ENCODE data around the gene ESPNL.
A peak's percentile ranks its signal among the peaks of the same experiment; 100 is the strongest.

Gene ESPNL

DNA sequence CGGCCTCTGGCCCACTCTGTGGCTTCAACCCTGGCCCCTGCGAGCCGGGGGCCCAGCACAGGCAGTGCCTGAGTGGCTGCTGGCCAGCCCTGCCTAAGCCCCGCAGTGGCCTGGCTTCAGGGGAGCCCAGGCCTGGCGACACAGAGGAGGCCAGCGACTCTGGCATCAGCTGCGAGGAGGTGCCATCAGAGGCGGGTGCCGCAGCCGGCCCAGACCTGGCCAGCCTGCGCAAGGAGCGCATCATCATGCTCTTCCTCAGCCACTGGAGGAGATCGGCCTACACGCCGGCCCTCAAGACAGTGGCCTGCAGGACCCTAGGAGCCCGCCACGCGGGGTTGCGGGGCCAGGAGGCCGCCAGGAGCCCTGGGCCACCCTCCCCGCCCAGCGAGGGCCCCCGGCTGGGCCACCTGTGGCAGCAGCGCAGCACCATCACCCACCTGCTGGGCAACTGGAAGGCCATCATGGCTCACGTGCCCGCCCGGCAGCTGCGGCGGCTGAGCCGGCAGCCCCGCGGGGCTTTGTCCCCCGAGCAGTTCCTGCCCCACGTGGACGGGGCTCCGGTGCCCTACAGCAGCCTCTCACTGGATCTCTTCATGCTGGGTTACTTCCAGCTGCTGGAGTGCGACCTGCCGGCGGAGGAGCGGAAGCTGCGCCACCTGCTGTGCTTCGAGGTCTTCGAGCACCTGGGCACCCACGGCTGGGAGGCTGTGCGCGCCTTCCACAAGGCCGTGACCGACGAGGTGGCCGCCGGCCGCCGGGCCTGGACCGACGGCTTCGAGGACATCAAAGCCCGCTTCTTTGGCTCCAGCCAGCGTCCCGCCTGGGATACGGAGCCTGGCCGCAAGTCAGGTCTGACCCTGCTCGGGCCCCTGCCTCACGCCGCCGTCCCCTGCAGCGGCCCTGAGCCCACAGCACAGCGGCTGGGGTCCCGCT lies 30.8 kb downstream of the ESPNL start:
- DNase-seq = no peak

DNA sequence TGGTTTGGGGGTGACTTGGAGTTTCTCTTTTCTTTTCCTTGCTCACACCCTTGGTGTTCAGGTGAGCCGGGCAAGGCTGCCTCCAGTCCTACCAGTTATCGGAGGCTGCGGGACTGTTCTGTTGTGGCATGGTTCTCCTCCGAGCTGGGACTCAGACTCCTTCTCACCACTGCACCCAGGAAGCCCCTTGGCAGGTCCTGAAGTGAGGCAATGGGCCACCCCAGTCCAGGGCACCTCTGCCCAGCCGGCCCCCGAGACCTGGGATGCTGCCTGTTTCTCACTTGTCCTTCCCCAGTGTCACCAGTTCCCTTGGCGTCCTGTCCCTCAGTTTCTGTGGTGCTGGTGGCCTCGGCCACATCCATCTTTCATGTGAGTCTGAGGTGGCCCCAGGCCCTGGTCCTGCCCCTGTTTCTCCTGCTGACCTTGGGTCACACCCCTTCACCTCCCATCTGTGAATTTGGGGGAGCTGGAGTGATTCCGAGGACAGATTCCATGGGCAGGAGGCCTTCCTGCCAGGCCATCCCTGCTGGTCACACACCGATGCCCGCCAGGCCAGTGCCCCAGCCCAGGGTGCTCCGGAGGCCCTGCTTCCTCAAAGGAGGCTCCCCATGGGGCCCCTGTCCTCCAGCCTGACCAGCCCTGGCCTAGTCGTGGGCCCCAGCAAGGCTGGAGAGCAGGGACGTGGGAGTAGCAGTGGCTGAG lies 31.8 kb downstream of the ESPNL start:
- no peak for DNase-seq

DNA sequence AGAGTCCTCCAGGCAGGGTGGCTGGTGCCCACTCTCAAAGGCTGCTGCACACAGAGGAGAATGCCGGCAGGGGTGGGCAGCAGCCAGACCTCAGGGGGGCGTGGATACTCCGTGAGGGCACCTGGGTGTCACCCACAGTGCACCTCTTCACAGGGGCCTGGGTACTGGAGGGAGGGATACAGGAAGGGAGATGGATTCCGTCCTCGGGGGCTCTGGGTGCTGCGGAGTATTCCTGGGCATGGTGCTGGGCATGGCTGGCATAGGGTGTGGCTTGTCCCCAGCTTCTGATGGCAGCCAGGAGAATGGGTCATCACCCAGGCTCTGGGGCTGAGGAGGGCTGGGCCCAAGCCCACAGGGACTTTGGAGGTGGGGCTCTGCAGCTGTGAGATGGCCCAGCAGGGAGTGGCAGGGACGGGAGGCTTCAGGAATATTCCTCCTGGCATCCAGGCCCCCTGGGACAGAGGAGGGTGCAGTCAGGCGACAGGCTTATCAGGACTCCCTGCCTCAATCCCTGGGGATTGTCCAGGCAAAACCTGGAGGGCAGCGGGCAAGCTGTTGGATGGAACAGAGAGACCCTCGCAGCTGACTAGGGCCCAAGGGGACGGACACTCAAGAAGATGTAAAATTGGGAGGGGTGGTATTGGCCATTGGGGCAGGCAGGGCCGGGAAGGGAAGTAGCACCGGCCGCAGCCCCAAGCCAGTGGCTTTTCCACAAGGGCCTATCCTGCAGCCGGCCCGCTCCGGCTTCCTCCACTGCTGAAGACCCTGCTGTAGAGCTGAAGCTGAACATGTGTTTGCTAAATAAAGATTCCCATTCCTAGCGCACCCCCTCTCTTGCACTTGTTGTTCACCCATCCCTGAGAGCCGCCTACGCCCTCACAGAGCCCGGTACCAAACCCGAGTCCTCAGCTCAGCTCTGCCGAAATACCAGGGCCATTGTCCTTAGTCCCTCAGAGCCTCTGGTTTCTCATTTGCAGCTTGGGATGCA lies 32.6 kb downstream of the ESPNL start:
- no peak for DNase-seq

DNA sequence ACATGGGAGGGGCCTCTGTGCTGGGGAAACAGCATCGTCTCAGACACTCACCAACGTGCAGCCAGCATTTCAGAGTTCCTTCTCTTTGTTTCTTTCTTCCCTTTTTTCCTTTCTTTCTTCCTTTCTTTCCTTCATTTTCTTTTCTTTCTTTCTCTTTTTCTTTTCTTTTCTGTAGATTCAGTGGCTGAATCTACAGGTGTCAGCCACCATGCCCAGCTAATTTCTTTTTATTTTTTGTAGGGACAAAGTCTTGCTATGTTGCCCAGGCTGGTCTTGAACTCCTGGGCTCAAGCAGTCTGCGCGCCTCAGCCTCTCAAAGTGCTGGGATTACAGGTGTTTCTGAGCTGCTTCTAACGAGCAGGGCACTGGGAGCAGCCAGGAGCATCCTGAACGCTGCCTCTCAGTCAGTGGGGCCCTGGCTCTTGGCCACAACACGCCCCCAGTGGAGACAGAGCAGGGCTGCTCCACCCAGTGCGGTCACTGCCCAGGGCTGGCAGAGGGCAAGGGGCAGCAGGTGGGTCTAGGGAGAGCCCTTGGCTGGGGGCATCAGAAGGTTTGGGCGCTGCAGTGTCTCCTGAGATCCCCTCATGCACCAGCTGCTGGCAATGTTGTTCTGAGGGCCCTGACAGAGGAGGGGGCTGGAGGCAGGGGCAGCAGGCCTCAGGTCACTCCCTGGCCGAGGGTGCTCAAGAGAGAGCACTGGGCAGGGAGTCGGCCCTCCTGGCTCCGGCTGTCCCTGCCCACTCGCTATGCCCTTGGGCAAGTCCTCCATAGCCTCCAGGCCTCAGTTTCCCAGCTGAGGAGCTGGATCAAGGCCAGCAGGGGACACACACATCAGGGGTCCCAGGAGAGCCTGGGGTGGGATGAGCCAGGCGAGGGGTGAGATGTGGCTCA lies 33.6 kb downstream of the ESPNL start:
- no peak for DNase-seq

DNA sequence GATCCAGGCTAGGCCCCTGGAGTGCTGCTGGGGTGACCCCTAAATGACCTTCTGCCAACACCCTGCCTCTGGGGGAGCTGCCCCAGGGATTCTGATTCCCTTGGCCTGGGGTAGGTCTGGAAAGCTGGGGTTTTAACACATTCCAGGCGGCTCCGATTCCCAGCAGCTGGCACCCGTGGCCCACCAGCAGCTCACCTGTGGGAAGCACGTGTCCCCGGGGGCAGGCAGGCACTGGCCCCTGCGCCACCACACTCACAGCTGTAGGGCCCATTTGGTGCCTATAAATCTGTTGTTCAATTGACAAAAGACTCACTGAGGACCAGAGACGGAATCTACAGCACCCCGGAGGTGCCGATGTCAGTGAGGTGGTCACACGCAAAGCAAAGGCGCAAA lies 34.2 kb downstream of the ESPNL start:
- no peak for DNase-seq

DNA sequence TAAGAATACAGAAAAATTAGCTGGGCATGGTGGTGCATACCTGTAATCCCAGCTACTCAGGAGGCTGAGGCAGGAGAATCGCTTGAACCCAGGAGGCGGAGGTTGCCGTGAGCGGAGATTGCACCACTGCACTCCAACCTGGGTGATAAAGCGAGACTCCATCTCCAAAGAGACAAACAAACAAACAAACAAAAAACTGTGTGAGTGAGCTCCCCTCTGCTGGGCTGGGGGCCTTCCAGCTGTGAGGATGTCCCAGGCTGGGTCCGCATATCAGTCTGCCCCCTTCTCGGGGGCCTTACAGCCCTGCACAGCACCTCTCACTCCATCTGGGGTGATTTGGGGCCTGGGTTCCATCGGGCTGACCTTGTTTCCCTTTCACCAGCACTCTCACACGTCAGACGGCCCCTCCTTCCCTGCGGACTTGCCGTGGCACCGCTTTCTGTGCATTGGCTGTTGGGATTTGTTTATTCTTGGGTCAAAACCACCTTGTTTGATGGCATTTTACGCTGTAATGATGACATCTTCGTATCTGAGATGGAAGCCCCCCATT lies 35.5 kb downstream of the ESPNL start:
- DNase-seq = no peak

DNA sequence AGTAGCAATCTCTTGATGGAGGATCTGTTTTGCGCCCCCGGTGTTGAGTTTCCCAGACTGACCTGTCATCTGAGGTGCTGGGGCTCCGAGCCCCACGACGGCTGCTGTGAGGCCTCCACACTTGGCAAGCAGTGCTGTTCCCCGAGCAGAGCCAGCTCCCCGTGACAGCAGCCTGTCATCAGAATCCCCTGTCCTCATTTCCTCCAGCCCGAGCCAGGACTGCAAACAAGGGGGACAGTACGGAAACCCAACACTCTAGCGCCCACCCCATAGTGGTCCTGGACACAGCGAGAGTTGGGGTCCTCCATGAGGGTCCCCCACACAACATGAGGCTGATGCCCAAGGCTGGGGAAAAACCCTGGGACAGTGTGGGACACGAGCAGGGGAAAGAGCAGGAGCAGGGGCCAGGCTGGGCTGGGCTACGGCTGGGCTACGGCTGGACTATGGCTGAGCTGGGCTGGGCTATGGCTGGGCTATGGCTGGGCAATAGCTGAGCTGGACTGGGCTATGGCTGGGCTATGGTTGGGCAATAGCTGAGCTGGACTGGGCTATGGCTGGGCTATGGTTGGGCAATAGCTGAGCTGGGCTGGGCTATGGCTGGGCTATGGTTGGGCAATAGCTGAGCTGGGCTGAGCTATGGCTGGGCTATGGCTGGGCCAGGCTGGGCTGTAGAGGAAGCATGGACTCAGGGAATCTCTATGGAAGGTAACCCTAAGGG lies 36.8 kb downstream of the ESPNL start:
- no peak for DNase-seq

DNA sequence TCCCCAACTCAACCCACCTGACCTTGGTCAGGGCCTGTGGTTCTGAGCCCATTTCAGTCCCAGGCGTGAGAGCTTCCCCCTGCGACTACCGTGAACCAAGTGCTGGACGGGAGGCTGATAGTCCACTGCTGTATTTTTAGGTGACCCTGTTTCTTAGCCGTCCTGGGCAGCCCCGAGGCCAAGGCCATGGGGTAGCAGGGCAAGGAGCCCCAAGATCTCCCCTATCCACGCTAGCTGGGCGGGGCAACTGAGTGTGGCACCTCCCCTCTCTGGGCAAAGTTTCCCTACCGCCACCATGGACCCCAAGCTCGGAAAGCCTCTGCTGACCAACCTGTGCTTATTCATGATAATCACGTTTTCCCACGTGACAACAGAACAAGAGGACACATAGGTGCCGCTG lies 37.7 kb downstream of the ESPNL start:
- DNase-seq = no peak

DNA sequence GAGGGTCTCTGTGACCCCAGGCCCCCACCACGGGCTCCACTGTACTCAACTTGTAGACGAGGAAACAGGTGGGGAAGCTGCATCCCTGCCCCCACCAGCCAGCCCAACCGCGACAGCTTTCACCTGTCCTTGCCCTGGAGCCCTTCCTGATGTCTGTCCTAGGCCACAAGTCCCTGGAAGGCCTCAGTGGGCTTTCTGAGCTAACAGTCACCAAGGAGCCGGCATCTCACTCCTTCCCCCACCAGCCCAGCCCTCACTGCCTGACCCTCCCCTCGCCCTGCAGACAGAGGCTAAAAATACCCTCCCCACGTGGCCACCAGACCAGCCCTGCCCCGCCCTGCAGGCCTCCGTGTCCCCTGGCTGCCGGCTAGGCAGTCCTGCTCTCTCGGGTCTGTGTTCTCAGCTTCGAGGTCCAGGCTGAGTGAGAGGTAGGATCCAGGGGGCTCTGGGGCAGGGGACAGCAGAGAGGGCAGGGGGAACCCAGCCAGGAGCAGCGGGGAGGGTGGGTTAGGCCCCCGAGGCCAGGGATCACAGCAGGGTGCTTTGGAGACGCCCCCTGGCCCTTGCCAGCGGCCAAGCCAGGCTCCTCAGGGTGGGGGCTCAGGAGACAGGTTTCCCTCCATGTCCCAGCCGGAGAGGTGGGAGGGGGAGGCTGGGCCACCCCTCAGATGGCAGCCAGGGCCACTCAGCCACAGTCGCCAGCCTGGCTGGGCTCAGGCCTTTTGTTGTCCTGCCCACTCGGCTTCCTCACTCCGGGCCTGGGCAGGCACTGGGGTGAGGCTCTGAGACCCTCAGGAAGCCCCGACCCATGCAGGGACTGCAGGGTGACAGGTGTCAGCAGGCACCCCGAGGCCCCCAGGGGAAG lies 38.4 kb downstream of the ESPNL start, which contains the start of gene KLHL30:
KLHL30 (plus strand) TSS at position 338 of the 865 bp plus-strand sequence. CDS start 2,087 bp downstream, outside the sequence.
- no peak for DNase-seq

DNA sequence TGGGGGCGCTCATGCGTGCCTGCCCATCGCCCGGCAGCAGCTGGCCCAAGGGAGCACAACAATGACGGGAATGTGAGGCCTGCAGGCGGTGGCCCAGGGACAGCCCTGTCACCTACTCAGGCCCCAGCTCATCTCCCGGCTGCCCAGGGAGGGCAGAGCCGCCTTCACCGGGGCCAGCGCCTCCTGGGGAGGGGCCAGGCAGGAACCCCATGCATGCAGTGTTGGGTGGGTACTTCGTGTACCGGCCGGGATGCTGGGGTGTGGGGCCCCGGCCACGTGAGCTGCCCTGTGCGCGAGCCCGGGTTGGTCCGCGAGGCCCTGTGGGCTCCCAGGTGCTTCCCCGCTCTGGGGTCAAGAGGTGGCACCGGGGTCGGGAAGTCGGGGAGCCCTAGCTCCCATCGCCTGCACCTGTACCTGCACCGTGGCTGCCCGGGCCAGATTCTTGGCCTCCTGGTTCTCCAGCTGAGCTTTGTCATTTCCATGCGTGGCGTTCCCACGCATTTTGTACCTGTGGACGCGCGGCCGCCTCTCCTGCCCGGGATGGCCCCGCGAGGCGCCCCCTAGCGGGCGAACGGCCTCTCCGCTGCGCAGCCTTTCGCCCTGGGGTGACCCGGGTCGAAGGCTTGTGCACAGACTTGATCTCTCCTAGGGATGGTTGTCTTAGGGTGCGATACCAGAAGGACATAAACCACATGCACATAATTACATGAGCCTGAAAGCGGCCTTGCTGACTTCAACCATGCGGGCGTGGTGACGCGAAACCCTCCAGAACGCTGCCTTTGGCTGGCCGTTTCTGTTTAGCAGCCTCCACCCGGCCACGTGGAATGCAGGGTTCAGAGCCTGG lies 39.3 kb downstream of the ESPNL start:
- peak; percentile 29 for DNase-seq

DNA sequence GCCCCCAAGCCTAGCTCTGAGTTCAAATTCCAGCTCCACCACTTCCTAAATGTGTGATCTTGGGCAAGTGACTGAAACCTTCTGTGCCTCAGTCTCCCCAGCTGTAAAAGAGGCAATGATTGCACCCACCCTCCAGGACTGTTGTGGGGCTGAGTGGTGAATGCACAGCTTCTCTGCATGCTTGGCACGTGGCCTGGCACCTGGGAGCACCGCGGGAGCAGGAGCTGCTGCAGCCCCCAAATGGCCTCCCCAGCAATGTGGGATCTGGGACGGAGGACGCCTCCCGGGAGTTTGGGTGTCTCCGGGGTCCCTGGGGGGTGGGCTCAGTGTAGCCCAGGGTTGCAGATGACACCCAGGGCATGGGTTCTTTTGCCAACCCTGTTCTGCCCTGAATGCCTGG lies 39.9 kb downstream of the ESPNL start:
- DNase-seq = no peak

DNA sequence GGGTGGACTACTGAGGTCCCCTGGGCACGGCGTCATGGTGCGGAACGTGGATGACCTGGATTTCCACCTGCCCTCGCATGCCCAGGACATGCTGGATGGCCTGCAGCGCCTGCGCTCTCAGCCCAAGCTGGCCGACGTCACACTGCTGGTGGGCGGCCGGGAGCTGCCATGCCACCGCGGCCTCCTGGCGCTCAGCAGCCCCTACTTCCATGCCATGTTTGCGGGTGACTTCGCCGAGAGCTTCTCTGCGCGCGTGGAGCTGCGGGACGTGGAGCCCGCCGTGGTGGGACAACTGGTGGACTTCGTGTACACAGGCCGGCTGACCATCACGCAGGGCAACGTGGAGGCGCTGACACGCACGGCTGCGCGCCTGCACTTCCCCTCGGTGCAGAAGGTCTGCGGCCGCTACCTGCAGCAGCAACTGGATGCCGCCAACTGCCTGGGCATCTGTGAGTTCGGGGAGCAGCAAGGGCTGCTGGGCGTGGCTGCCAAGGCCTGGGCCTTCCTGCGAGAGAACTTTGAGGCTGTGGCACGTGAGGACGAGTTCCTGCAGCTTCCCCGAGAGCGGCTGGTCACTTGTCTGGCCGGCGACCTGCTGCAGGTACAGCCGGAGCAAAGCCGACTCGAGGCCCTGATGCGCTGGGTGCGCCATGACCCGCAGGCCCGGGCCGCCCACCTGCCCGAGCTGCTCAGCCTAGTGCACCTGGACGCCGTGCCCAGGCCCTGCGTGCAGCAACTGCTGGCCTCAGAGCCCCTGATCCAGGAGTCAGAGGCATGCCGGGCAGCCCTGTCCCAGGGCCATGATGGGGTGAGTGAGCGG lies 40.8 kb downstream of the ESPNL start:
- no peak for DNase-seq

DNA sequence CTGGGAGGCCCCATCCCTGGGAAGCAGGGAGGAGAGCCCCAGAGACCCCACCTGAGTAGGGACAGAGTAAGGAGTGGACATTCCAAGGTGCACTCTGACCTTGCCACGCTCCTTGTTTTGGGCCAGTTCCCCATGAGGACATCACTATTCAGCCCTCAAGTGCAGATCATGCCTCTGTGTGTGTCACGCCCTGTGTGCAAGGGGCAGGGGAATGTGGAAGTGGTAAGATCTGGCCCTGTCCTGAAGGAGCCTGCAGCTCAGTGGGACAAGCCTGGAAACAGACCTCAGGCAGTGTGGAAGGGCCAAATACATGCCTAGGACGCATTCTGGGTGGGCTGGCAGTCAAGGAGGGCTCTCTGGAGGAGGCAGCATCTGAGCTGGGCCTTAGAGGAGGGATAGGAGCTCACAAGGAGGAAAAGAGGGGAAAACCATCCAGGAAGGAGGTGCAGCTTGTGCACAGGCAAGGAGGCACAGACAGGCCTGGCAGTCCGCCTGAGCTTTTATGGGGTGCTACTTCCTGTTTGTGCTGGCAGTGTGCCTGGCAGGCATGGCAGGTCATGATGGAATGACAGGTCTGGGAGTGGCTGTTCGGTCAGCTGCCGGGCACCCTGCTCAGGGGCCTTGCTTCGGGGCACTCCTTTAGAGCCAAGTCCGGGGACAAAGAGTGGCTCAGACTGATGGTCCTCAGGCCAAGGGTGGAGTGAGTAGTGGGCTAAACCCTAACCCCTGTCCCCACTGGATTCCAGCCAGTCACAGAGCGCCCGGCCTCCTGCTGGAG lies 41.6 kb downstream of the ESPNL start:
- DNase-seq = no peak

DNA sequence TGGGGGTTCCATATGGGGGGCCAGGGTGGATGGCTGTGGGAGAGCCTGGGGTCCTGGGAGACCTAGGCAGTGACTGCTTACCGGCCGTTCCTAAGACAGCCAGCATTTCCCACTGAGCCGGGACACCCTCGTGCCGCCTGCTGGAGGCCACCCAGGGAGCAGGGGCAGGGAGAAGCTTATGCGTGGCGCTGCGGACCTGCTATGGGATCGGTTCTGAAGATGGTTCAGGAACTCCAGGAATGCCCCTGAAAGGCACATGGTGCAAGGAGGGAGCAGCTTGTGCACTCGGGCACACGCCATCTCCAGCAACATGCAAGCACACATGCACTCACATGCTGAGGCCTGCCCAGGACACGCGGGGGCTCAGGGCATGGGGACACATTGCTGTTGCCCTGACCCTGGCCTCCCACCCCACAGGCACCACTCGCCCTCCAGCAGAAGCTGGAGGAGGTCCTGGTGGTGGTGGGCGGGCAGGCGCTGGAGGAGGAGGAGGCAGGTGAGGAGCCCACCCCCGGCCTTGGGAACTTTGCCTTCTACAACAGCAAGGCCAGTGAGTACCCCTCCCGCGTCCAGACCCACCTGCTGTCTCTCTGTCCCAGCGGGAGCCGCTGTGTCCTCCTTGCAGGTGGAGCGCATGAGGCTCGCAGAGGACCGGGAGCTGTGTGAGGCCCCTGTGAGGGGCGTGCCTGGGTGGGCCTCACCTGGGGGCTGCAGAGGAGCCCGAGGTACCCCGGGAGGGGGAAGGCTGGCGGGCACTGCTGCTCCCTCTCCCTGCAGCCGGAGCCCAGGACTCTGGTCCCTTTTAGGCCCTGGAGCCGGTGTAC lies 42.5 kb downstream of the ESPNL start:
- DNase-seq = no peak

DNA sequence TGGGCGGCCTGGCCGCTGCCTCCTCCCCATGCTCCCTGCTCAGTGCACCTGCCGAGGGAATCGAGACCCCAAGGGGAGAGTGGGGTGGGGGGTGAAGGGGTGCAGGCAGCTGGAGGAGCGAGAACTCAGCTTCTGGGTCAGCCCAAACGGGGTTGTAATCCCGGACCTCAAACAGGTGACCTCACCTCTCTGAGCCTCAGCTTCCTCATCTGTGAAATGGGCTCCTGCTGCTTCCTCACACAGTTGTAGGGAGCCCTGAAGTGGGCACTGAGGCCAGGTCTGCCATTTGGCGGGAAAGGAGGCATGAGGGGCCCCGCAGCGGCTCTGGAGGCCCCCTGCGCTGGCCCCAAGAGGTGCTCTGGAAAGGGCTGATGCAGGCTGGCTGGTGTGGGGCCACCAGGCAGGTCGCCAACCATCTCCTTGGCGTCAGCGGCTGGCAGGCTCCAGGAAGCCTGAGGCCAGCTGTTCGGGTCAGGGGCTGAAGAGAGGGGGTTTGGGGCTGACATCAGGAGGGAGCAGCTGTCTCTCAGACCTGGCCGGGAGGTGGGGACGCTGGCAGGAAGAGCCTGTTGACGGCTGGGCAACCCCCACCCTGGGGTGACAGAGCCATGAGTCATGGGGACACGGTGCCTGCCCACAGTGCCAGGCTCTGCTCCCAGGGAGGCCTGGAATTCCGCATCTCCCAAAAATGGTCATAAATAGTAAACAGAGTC lies 43.3 kb downstream of the ESPNL start:
- DNase-seq = no peak

All from activated naive CD4-positive, alpha-beta T cell treated with anti-CD3 and anti-CD28 coated beads, Interleukin-2, amount 50 U/mL, for 16 hours (primary cell).